ENCODE measurements around the gene MPP2. TPM values are rescaled to one million over a fixed set of nuclear protein-coding genes. Genes with fewer than 3 reads are reported as not detected.

MPP2 gene
- total and polyA plus RNA-seq, 2 donors (not counting 3 experiments of a cell fraction or from before 2014, with no cell fraction given): 1.4 to 1.6 TPM

DNA sequence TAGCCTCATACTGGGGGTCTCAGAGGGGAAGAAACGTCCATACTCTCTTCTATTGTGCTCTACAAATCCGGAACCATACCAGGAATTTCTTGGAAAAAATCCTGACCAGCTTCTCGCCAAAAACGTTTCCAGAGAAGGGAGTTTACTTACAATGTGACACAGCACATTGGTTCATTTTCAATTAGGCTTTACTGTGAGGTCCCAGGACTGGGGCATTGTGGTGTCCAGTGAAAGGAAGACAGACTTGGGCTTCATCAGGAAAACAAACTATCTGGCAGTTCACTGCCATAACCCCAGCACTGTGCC is 14.7 kb downstream of the MPP2 start:
- Histone ChIP-seq H3K79me2 (ENCODE audit: control insufficient read depth, insufficient read depth, low read length) (no peaks in the 10 kb centered on the region), H3K4me2 (ENCODE audit: insufficient read depth, low read length) (no peak overlapping the region), H3K9me1 (replicated peaks; ENCODE audit: control insufficient read depth, extremely low read depth, insufficient read depth, low read length) (no peaks in the 10 kb centered on the region), H3K4me1 (ENCODE audit: control insufficient read depth, extremely low read depth, insufficient read depth, low read length) (no peaks in the 10 kb centered on the region), H3K9ac (replicated peaks; ENCODE audit: extremely low read depth, insufficient read depth, low read length) (no peak overlapping the region), H4K20me1 (replicated peaks; ENCODE audit: control insufficient read depth, extremely low read depth, insufficient read depth, low read length) (no peaks in the 10 kb centered on the region), H3K9me3 (replicated peaks; ENCODE audit: control insufficient read depth, insufficient read depth, low read length) (no peaks in the 10 kb centered on the region), H3K27me3 (ENCODE audit: control insufficient read depth in 2 of 2, insufficient read depth in 2 of 2, low read length in 2 of 2) (peaks cover 0 to 3% of the 10 kb centered on the region in 2 experiments), H3K27ac (ENCODE audit: insufficient read depth, low read depth, low read length) (no peak overlapping the region), H3K4me3 (replicated peaks in 1 of 3; ENCODE audit: insufficient read depth in 1 of 3, low read depth in 1 of 3, low read length in 3 of 3) (no peak overlapping the region), H2AFZ (ENCODE audit: low read depth, low read length) (no peak overlapping the region), H3K36me3 (ENCODE audit: control insufficient read depth in 2 of 2, extremely low read depth in 1 of 2, insufficient read depth in 2 of 2, low read length in 2 of 2) (no peaks in the 10 kb centered on the region)
- ChIA-PET CTCF (interaction anchor here (1.1 to 9.9 kb wide), 3 partner anchors 12 to 47 kb away, joined by 3 to 69 read pairs (median 3); no protein-coding TSS in a partner anchor), POLR2A (no interaction called here)
- no TSS peak for BruUV-seq (replicated peaks)
- TF ChIP-seq POLR2A (IDR thresholded peaks at IDR 0.05; ENCODE audit: low read depth, low read length) (no peak), MYC (IDR thresholded peaks at IDR 0.05; ENCODE audit: low read depth, low read length) (no peak), GATA2 (IDR thresholded peaks at IDR 0.05; ENCODE audit: insufficient read depth, insufficient read length, low read depth, low read length) (no peak), EZH2 (IDR thresholded peaks at IDR 0.05; ENCODE audit: borderline replicate concordance, low read depth, low read length, severe bottlenecking) (no peak), JUN (IDR thresholded peaks at IDR 0.05; ENCODE audit: borderline replicate concordance, insufficient read depth, insufficient read length, low read depth) (no peak), POLR2AphosphoS5 (IDR thresholded peaks at IDR 0.05; ENCODE audit: insufficient read depth, low read depth, low read length) (no peak), FOS (IDR thresholded peaks at IDR 0.05; ENCODE audit: borderline replicate concordance, insufficient read depth, low read length) (no peak)
- TF ChIP-seq, protein P1, sequence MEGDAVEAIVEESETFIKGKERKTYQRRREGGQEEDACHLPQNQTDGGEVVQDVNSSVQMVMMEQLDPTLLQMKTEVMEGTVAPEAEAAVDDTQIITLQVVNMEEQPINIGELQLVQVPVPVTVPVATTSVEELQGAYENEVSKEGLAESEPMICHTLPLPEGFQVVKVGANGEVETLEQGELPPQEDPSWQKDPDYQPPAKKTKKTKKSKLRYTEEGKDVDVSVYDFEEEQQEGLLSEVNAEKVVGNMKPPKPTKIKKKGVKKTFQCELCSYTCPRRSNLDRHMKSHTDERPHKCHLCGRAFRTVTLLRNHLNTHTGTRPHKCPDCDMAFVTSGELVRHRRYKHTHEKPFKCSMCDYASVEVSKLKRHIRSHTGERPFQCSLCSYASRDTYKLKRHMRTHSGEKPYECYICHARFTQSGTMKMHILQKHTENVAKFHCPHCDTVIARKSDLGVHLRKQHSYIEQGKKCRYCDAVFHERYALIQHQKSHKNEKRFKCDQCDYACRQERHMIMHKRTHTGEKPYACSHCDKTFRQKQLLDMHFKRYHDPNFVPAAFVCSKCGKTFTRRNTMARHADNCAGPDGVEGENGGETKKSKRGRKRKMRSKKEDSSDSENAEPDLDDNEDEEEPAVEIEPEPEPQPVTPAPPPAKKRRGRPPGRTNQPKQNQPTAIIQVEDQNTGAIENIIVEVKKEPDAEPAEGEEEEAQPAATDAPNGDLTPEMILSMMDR (IDR thresholded peaks at IDR 0.05; ENCODE audit: extremely low read depth in 1 of 2, insufficient read depth in 1 of 2, low read depth in 1 of 2, low read length in 2 of 2): no peak
- TF ChIP-seq, protein P2, sequence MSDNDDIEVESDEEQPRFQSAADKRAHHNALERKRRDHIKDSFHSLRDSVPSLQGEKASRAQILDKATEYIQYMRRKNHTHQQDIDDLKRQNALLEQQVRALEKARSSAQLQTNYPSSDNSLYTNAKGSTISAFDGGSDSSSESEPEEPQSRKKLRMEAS (IDR thresholded peaks at IDR 0.05; ENCODE audit: insufficient read depth, insufficient read length): no peak
- dilution Hi-C loops (cut with MboI; ENCODE audit: extremely low pct_ligation_motif_present, low sequenced_read_pairs): no loop called here
- intact Hi-C loops (cut with micrococcal nuclease): no loop called here
- no peak for FAIRE-seq
- no peak for DNase-seq (ENCODE audit: low read depth, low spot score)
